GM18951 (cell line): ENCODE measurements around the gene CAPN7.

ENCODE experiments used
- POLR2A ChIP-seq: IDR thresholded peaks from 4 replicates; pipeline ENCODE4 v1.6.1; 2011; ENCODE audit warnings: mild to moderate bottlenecking; ENCODE audit not compliant: insufficient read length, insufficient read depth; ENCODE audit errors: extremely low read depth
- in situ Hi-C: fragments of 300-500 bp; cut with MboI; formaldehyde crosslinking; loops from one replicate; pipeline ENCODE4 v1.12.0; 2022; ENCODE audit warnings: low sequenced_read_pairs, mixed read lengths, inconsistent platforms; ENCODE audit not compliant: unreplicated experiment

The CAPN7 gene

DNA sequence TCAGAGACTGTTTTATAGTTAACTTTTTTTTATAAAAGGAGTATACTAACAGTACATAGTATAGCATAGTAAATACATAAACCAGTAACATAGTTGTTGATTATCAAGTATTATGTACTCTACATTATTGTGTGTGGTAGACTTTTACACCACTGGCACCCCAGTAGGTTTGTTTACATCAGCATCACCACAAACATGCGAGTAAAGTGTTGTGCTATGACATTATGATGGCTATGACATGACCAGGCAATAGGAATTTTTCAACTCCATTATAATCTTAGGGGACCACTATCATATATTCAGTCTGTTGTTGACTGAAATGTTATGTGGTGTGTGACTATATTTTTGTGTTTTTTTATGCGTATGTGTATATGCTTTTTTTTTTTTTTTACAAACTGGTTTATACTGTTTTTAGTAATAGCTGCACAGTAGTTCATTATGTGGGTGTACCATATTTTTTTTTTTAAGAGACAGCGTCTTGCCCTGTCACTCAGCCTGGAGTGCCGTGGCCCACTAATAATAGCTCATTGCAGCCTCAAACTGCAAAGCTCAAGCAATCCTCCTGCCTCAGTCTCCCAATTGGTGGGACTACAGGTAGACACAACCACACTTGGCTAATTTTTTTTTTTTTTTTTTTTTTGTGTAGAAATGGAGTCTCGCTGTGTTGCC is 1.9 kb downstream of the CAPN7 start:
- in situ Hi-C loops, result loop anchor here (25.0 kb wide), 1 partner anchor 354 kb away; no protein-coding TSS in a partner anchor
- no peak for TF ChIP-seq POLR2A

DNA sequence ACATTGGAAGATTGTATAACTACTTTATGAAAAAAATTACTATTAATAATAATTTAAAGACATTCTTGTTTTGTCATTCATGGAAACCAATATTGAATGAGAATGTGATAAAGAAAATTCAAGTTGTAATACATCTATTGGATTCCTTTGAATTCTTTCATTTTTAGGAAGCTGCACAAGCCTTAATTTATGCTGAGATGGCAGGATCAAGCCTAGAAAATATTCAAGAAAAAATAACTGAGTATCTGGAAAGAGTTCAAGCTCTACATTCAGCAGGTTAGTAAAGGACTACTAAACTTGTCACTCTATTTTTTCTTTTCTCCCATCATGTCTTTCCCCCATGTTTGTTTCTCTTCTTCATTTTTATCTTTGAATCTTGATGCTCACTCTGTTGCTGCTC is 5.9 kb downstream of the CAPN7 start:
- TF ChIP-seq POLR2A, result no peak
- in situ Hi-C loops, result loop anchor here (25.0 kb wide), 1 partner anchor 350 kb away; no protein-coding TSS in a partner anchor

DNA sequence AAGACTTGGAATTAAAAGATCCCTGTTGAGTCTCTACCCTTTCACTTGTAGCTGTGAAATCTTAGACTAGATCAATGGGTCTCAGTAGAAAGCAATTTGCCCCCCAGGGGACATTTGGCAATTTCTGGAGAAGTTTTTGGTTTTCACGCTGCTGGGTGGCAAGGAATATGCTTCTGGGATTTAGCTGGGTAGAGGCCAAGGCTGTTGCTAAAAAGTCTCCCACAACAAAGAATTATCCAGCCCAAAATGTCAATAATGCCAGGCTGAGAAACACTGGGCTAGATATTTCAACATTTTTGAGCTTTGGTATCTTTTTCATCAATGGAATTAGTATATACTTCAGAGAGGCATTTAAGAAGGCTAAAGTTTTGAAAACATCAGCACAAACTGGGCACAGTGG is 8.7 kb downstream of the CAPN7 start:
- in situ Hi-C loops, result loop anchor here (25.0 kb wide), 1 partner anchor 348 kb away; no protein-coding TSS in a partner anchor
- TF ChIP-seq POLR2A, result no peak

DNA sequence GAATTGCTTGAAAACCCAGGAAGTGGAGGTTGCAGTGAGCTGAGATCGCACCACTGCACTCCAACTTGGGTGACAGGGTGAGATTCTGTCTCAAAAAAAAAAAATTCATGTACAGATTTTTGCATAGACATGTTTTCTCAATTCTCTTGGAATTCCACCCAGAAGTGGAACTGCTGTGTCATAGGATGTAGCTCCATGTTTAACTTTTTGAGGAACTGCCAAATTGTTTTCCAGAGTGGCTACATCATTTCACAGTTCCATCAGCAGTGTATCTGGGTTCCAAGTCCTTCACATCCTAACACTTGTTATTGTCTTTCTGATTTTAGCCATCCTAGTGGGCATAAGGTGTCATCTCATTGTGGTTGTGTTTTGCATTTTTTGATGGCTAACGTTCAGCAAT is 9.9 kb downstream of the CAPN7 start:
- in situ Hi-C loops, result loop anchor here (25.0 kb wide), 1 partner anchor 346 kb away; no protein-coding TSS in a partner anchor
- no peak for TF ChIP-seq POLR2A

DNA sequence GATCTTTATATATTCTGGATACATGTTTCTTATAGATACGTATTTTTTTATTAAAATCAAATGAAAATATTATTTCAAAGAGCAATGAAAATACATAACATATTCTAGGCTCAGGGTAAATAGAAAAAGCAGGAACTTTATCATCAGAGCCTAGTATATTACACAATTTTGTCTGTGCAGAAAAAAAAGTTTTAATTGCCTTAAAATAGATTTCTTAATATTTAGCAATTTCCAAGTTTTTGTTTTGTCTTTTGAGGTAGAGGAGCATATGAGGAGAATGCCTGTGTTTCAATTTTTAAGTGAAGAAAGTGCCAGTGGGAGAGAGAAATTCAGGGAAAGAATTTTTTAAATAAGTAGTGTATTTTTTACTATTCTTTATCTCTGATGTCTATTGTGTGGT is 10.5 kb downstream of the CAPN7 start:
- no peak for TF ChIP-seq POLR2A
- in situ Hi-C loops, result loop anchor here (25.0 kb wide), 1 partner anchor 346 kb away; no protein-coding TSS in a partner anchor

DNA sequence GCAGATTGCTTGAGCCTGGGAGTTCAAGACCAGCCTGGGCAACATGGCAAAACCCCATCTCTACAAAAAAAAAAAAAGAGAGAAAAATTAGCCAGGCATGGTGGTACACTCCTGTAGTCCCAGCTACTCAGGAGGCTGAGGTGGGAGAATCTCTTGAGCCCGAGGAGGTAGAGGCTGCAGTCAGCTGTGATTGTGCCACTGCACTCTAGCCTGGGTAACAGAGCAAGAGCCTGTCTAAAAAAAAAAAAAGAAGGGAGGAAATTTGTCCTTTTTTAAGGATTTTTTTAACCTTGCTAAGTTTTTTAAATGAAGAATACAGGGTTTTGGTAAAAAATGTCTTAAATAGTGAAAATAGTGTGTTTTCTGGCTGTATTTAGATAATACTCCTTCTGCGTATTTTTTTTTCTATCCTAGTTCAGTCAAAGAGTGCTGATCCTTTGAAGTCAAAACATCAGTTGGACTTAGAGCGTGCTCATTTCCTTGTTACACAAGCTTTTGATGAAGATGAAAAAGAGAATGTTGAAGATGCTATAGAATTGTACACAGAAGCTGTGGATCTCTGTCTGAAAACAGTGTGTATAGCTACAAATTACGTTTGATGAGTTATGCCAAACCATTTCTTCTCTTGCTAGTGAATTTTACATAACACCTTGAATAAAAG is 11.1 kb downstream of the CAPN7 start:
- in situ Hi-C loops, result loop anchor here (25.0 kb wide), 1 partner anchor 345 kb away; no protein-coding TSS in a partner anchor
- no peak for TF ChIP-seq POLR2A

DNA sequence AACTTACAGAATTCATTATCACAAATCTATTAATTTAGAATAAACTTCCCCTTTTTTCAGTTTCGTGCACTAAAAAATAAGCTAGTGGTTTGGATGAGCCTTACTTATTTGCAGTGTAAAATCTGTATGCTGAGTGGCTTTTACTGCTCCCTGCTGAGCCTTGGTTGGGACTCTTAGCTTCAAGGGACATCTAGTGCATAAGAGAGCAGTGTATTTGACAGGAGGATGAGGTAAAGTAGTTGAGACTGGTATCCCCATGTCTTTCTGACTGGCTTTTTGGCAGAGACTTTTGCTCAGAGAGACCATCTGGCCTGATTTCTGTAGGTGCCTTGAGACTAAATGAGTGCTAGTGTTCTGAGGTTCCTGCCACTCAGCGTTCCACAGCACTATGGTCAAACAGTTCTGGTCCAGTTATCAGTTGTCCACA is 11.8 kb downstream of the CAPN7 start:
- no peak for TF ChIP-seq POLR2A
- in situ Hi-C loops, result loop anchor here (25.0 kb wide), 1 partner anchor 344 kb away; no protein-coding TSS in a partner anchor

DNA sequence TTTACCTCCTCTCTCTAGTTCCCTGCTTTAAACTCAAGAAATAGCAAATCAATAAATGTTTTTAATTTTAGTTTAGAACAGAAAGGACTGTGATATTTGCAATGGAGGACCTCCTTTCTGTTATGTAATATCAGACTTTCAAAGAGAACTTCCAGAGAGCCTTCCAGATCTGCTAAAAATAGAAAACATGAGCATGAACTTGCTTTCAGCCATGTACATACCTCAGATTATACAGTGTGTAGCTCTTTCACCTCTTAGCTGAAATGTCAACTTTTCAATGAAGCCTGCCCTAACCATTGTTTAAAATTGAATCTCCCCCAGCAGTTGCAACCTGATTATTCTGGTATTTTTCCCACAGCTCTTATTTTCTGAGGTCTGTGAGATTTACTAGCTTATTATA is 12.6 kb downstream of the CAPN7 start:
- no peak for TF ChIP-seq POLR2A
- in situ Hi-C loops, result loop anchor here (25.0 kb wide), 1 partner anchor 344 kb away; no protein-coding TSS in a partner anchor

DNA sequence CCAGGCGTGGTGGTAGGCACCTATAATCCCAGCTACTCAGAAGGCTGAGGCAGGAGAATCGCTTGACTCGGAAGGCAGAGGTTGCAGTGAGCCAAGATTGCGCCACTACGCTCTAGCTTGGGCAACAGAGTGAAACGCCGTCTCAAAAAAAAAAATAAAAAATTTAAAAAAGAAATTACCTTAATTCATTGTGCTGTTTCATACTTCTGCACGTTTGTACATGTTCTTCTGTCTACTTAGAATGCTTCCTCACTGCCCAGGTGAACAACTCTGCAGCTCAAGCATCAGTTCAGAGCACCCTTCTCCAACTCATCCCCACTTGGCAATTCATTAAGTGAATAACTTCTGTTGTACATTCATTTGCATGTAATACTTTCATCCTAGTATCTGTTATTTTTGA is 14.0 kb downstream of the CAPN7 start:
- no peak for TF ChIP-seq POLR2A
- in situ Hi-C loops, result loop anchor here (25.0 kb wide), 1 partner anchor 342 kb away; no protein-coding TSS in a partner anchor

DNA sequence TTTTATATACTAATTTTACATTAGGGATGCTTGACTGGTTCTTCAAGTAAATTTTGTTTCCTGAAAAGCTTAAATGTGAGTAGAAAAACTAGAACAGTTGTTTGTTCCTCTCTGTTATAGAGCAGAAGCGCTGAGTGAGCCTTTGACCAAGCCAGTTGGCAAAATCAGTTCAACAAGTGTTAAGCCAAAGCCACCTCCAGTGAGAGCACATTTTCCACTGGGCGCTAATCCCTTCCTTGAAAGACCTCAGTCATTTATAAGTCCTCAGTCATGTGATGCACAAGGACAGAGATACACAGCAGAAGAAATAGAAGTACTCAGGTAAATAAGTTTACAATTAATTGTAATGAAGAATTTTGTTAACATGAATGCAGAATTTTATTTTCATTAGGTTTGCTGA is 14.6 kb downstream of the CAPN7 start:
- TF ChIP-seq POLR2A, result no peak
- in situ Hi-C loops, result loop anchor here (25.0 kb wide), 1 partner anchor 342 kb away; no protein-coding TSS in a partner anchor

DNA sequence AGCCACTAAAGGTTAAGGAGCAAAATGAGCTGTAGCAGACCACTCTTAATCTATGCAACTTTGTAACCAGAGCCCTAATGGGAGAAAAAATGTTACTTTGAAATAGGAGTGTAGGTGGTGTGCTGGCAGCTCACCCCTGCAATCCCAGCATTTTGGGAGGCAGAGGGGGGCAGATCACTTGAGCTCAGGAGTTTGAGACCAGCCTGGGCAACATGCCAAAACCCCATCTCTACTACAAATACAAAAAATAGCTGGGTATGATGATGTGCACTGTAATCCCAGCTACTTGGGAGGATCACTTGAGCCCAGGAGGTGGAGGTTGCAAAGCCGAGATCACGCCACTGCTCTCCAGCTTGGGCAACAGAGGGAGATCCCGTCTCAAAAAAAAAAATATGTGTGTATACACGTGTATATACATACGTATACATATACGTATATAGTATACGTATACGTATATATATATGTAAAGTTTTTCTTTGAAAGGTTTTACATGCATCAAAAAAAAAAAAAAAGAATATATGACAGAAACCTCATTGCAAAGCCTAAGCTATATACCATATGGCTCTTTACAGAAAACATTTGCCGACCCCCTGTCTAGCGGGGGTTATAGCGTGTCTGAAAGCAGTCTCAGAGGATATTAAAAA is 15.7 kb downstream of the CAPN7 start:
- in situ Hi-C loops, result loop anchor here (25.0 kb wide), 1 partner anchor 341 kb away; no protein-coding TSS in a partner anchor
- TF ChIP-seq POLR2A, result no peak

DNA sequence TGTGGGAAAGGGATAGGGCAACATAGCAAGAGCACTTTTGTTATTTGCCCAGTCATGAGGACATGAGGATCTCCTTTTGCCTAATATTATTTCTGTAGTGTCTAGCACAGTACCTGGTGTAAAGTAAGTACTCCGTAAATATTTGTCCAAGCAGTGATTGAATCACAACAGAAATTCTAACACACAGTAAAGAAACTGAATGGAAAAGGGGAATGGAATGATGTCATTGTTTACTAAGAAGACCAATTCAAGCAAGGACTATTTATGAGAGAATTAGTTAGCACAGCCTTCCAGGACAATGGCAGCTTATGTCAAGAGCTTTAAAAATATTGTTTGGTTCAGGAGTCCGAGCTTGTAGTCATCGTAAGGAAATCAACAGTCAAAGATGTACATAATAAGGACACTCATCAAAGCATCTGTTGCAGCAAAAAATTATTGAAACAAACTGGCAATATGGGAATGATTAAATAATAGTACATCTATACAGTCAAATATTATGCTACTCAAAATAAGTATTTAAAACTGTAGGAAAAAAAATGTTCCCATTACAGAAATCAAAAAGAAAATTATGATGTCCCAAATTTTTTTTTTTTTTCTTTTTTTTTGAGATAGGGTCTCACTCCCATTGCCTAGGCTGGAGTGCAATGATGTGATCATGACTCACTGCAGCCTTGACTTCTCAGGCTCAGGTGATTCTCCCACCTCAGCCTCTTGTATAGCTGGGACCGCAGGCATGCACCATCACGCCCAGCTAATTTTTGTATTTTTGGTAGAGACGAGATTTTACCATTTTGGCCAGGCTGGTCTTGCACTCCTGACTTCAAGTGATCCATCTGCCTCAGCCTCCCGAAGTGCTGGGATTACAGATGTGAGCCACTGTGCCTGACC is 17.9 kb downstream of the CAPN7 start:
- in situ Hi-C loops, result loop anchor here (25.0 kb wide), 1 partner anchor 338 kb away; no protein-coding TSS in a partner anchor
- no peak for TF ChIP-seq POLR2A
